ENCODE results near the gene PDE4D.

GRCh38 chr5:59823420-59823819 is 70.1 kb downstream of the PDE4D start:
- TF ChIP-seq, protein P1, sequence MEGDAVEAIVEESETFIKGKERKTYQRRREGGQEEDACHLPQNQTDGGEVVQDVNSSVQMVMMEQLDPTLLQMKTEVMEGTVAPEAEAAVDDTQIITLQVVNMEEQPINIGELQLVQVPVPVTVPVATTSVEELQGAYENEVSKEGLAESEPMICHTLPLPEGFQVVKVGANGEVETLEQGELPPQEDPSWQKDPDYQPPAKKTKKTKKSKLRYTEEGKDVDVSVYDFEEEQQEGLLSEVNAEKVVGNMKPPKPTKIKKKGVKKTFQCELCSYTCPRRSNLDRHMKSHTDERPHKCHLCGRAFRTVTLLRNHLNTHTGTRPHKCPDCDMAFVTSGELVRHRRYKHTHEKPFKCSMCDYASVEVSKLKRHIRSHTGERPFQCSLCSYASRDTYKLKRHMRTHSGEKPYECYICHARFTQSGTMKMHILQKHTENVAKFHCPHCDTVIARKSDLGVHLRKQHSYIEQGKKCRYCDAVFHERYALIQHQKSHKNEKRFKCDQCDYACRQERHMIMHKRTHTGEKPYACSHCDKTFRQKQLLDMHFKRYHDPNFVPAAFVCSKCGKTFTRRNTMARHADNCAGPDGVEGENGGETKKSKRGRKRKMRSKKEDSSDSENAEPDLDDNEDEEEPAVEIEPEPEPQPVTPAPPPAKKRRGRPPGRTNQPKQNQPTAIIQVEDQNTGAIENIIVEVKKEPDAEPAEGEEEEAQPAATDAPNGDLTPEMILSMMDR (IDR thresholded peaks at IDR 0.05): no peak
- TF ChIP-seq EZH2 (IDR thresholded peaks at IDR 0.05) (no peak), EZH2phosphoT487 (IDR thresholded peaks at IDR 0.05) (no peak)

All from neural progenitor cell (in vitro differentiated cells).